ENCODE results near the gene RSRC1.

DNA sequence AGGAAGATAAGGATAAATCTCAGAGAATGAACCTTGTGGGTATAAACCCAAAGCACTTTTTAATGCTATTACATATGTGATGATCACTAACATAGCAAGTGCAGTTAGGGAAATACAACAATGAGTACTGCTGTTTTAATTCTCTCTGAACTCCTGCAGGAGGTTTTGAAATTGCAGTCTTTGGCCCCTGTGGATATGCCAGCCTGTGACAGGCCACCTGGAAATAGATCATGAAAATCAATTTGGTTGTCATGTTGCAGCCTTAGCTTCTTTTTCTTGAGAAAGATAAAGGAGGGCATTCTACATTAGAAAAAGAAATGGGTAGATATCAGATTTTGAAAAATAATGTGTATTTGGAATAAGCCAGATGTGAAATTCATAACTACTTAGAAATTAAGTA is 103.6 kb downstream of the RSRC1 start:
- TF ChIP-seq POLR2AphosphoS5 (IDR thresholded peaks at IDR 0.05; ENCODE audit: insufficient read depth in 1 of 2, low read depth in 1 of 2), result no peak
- TF ChIP-seq CTCF (IDR thresholded peaks at IDR 0.05), result no peak
- no peak for TF ChIP-seq POLR2A (IDR thresholded peaks at IDR 0.05)
